Karpas-422 (cell line): ENCODE measurements around the gene TPGS1. TPM values are rescaled to one million over a fixed set of nuclear protein-coding genes. Genes with fewer than 3 reads are reported as not detected.

ENCODE experiments used
- DNase-seq: peaks from one replicate; pipeline ENCODE4 v3.0.0-alpha.2; 2015
- H2AFZ ChIP-seq: fragments of 200-600 bp; sonication (generic); 2 replicates; pipeline ENCODE4 v1.6.1; 2014; ENCODE audit warnings: antibody characterized with exemption, low read length, mixed read lengths
- H3K27ac ChIP-seq: fragments of 200-600 bp; sonication (generic); 2 replicates; pipeline ENCODE4 v1.5.1; 2014; ENCODE audit warnings: mild to moderate bottlenecking, low read length, moderate library complexity
- H3K27me3 ChIP-seq: fragments of 200-600 bp; sonication (generic); 2 replicates; pipeline ENCODE4 v1.6.1; 2014; ENCODE audit warnings: low read length, mixed read lengths
- H3K36me3 ChIP-seq: fragments of 200-600 bp; sonication (generic); 2 replicates; pipeline ENCODE4 v1.6.1; 2014; ENCODE audit warnings: low read length, mixed read lengths; ENCODE audit not compliant: insufficient read depth
- H3K4me1 ChIP-seq: fragments of 200-600 bp; sonication (generic); 2 replicates; pipeline ENCODE4 v1.6.1; 2014; ENCODE audit warnings: mild to moderate bottlenecking, low read length, mixed read lengths
- H3K4me2 ChIP-seq: fragments of 200-600 bp; sonication (generic); 2 replicates; pipeline ENCODE4 v1.6.1; 2014; ENCODE audit warnings: low read length, low read depth, mild to moderate bottlenecking; ENCODE audit not compliant: poor library complexity, severe bottlenecking
- H3K4me3 ChIP-seq: fragments of 200-600 bp; sonication (generic); 2 replicates; pipeline ENCODE4 v1.5.1; 2014; ENCODE audit warnings: mild to moderate bottlenecking, antibody characterized with exemption, low read length, mixed read lengths
- H3K79me2 ChIP-seq: fragments of 200-600 bp; sonication (generic); 2 replicates; pipeline ENCODE4 v1.6.1; 2014; ENCODE audit warnings: mild to moderate bottlenecking, low read length, mixed read lengths
- H3K9ac ChIP-seq: fragments of 200-600 bp; sonication (generic); 2 replicates; pipeline ENCODE4 v1.6.0; 2014; ENCODE audit warnings: low read length
- H3K9me2 ChIP-seq: fragments of 200-600 bp; sonication (generic), shearing (Covaris generic); replicated peaks from 2 replicates; pipeline ENCODE4 v1.6.0; 2014; ENCODE audit warnings: mild to moderate bottlenecking, low read length, moderate library complexity; ENCODE audit not compliant: insufficient read depth
- H3K9me3 ChIP-seq: fragments of 300-700, 200-600 bp; sonication (generic); 2 replicates; pipeline ENCODE4 v1.6.1; 2014; ENCODE audit warnings: low read length, mixed read lengths
- H4K20me1 ChIP-seq: fragments of 200-600 bp; sonication (generic); 2 replicates; pipeline ENCODE4 v1.6.1; 2014; ENCODE audit warnings: mild to moderate bottlenecking, antibody characterized with exemption, low read length, low read depth; ENCODE audit not compliant: insufficient read depth
- total RNA-seq: library from RNA; depleted of rRNA; stranded (reverse); fragments of >200 nt; shearing (Covaris generic); gene quantifications from 2 replicates; pipeline ENCODE4 v1.2.3, GENCODE V29; 2014; ENCODE audit warnings: low replicate concordance

The TPGS1 gene
- total RNA-seq, 1 experiment from 2014 or later = 13.8 TPM

GRCh38 chr19:542173-542866, 35.0 kb downstream of the TPGS1 start:
- H2AFZ ChIP-seq = no peak overlapping the region
- no peaks in the 10 kb centered on the region for H4K20me1 ChIP-seq
- H3K27me3 ChIP-seq = no peaks in the 10 kb centered on the region
- no peaks in the 10 kb centered on the region for H3K79me2 ChIP-seq
- no peak overlapping the region for H3K4me3 ChIP-seq
- no peaks in the 10 kb centered on the region for H3K4me1 ChIP-seq
- H3K9me2 ChIP-seq = no peaks in the 10 kb centered on the region
- DNase-seq = no peak
- H3K27ac ChIP-seq = no peak overlapping the region
- H3K4me2 ChIP-seq = no peak overlapping the region
- H3K9ac ChIP-seq = no peak overlapping the region
- H3K9me3 ChIP-seq = no peaks in the 10 kb centered on the region
- no peaks in the 10 kb centered on the region for H3K36me3 ChIP-seq

GRCh38 chr19:543910-544608, 36.8 kb downstream of the TPGS1 start, which contains the start of gene GZMM:
Gene GZMM, plus strand, starts transcription at chr19:544053. Its CDS starts 19 bp downstream, at chr19:544072.
- no peak within 1 kb of the TSS for H3K9ac ChIP-seq
- H2AFZ ChIP-seq = no peak within 1 kb of the TSS
- no peaks in the 10 kb centered on the region for H4K20me1 ChIP-seq
- H3K9me2 ChIP-seq = no peaks in the 10 kb centered on the region
- peak; percentile 72 for DNase-seq
- H3K27ac ChIP-seq = no peak within 1 kb of the TSS
- H3K79me2 ChIP-seq = no peaks in the 10 kb centered on the region
- H3K4me1 ChIP-seq = no peaks in the 10 kb centered on the region
- no peak within 1 kb of the TSS for H3K4me2 ChIP-seq
- H3K27me3 ChIP-seq = no peaks in the 10 kb centered on the region
- no peak within 1 kb of the TSS for H3K4me3 ChIP-seq
- no peaks in the 10 kb centered on the region for H3K36me3 ChIP-seq
- H3K9me3 ChIP-seq = no peaks in the 10 kb centered on the region

- no peaks in the 10 kb centered on the region for H3K79me2 ChIP-seq
- no peaks in the 10 kb centered on the region for H3K4me1 ChIP-seq
- H3K36me3 ChIP-seq = no peaks in the 10 kb centered on the region
- DNase-seq = no peak
- H3K9ac ChIP-seq = no peak overlapping the region
- H3K4me3 ChIP-seq = no peak overlapping the region
- no peaks in the 10 kb centered on the region for H3K9me2 ChIP-seq
- H3K9me3 ChIP-seq = no peaks in the 10 kb centered on the region
- no peak overlapping the region for H2AFZ ChIP-seq
- H3K27ac ChIP-seq = no peak overlapping the region
- no peaks in the 10 kb centered on the region for H4K20me1 ChIP-seq
- H3K27me3 ChIP-seq = no peaks in the 10 kb centered on the region
- H3K4me2 ChIP-seq = no peak overlapping the region
Measured at GRCh38 chr19:547117-547516, 39.8 kb downstream of the TPGS1 start.

GRCh38 chr19:547836-548720, 40.8 kb downstream of the TPGS1 start:
- Histone ChIP-seq H4K20me1 (no peaks in the 10 kb centered on the region), H3K4me2 (no peak overlapping the region), H3K4me1 (no peaks in the 10 kb centered on the region), H3K36me3 (no peaks in the 10 kb centered on the region), H3K9me3 (no peaks in the 10 kb centered on the region), H3K27me3 (no peaks in the 10 kb centered on the region), H3K4me3 (no peak overlapping the region), H3K27ac (no peak overlapping the region), H3K79me2 (no peaks in the 10 kb centered on the region), H2AFZ (no peak overlapping the region), H3K9ac (no peak overlapping the region), H3K9me2 (no peaks in the 10 kb centered on the region)
- no peak for DNase-seq

- Histone ChIP-seq H3K9ac (no peak overlapping the region), H3K9me2 (no peaks in the 10 kb centered on the region), H2AFZ (no peak overlapping the region), H3K27me3 (no peaks in the 10 kb centered on the region), H3K36me3 (no peaks in the 10 kb centered on the region), H3K9me3 (no peaks in the 10 kb centered on the region), H3K27ac (no peak overlapping the region), H4K20me1 (no peaks in the 10 kb centered on the region), H3K79me2 (no peaks in the 10 kb centered on the region), H3K4me1 (no peaks in the 10 kb centered on the region), H3K4me2 (no peak overlapping the region), H3K4me3 (no peak overlapping the region)
- DNase-seq = no peak
Measured at GRCh38 chr19:548886-549830, 41.9 kb downstream of the TPGS1 start.

GRCh38 chr19:554817-555216, 47.5 kb downstream of the TPGS1 start:
- H3K36me3 ChIP-seq = no peaks in the 10 kb centered on the region
- no peak overlapping the region for H3K4me3 ChIP-seq
- H3K9ac ChIP-seq = no peak overlapping the region
- H4K20me1 ChIP-seq = no peaks in the 10 kb centered on the region
- no peaks in the 10 kb centered on the region for H3K9me3 ChIP-seq
- H3K27me3 ChIP-seq = no peaks in the 10 kb centered on the region
- no peak overlapping the region for H3K4me2 ChIP-seq
- no peaks in the 10 kb centered on the region for H3K9me2 ChIP-seq
- H2AFZ ChIP-seq = no peak overlapping the region
- no peaks in the 10 kb centered on the region for H3K4me1 ChIP-seq
- H3K79me2 ChIP-seq = no peaks in the 10 kb centered on the region
- no peak for DNase-seq
- H3K27ac ChIP-seq = no peak overlapping the region

- Histone ChIP-seq H3K27me3 (no peaks in the 10 kb centered on the region), H3K4me2 (no peak overlapping the region), H3K27ac (no peak overlapping the region), H4K20me1 (no peaks in the 10 kb centered on the region), H3K9ac (no peak overlapping the region), H2AFZ (no peak overlapping the region), H3K9me3 (no peaks in the 10 kb centered on the region), H3K4me3 (no peak overlapping the region), H3K9me2 (no peaks in the 10 kb centered on the region), H3K4me1 (no peaks in the 10 kb centered on the region), H3K79me2 (no peaks in the 10 kb centered on the region), H3K36me3 (no peaks in the 10 kb centered on the region)
- DNase-seq = no peak
Measured at GRCh38 chr19:555474-555808, 48.1 kb downstream of the TPGS1 start.
